ENCODE measurements around the gene MTUS2. TPM values are rescaled to one million over a fixed set of nuclear protein-coding genes. Genes with fewer than 3 reads are reported as not detected.

Gene MTUS2
- total and polyA plus RNA-seq, 9 of the 15 experiments (the other 6 are each of a cell fraction or from before 2014, with no cell fraction given) = 0.01 to 0.28 (median 0.06) TPM; not detected in 1

GRCh38 chr13:28958441-28958840 lies 138.3 kb downstream of the MTUS2 start (continued):
- TF ChIP-seq SFPQ (IDR thresholded peaks at IDR 0.05; ENCODE audit: low read depth, low read length) = no peak

- ChIA-PET CTCF (ENCODE audit: low intra/inter-chr PET ratio) (no interaction called here), POLR2A (no interaction called here)
- no peaks in the 10 kb centered on the region for H4K20me1 ChIP-seq (replicated peaks; ENCODE audit: control insufficient read depth, insufficient read depth, low read length)
- H3K9ac ChIP-seq (ENCODE audit: insufficient read depth in 1 of 2, low read depth in 2 of 2, low read length in 2 of 2) = no peak overlapping the region
- no peak for DNase-seq (ENCODE audit: extremely low read depth in 1 of 4, low spot score in 3 of 4)
- no TSS peak for BruUV-seq (replicated peaks)
- intact Hi-C loops (cut with micrococcal nuclease) (no loop called here), in situ Hi-C loops (cut with MboI) (no loop called here)
- H2AFZ ChIP-seq (ENCODE audit: low read depth, low read length) = no peak overlapping the region
- no peaks in the 10 kb centered on the region for H3K36me3 ChIP-seq (ENCODE audit: control insufficient read depth, insufficient read depth, low read length)
- H3K4me2 ChIP-seq (ENCODE audit: insufficient read depth, low read length) = no peak overlapping the region
- no peak overlapping the region for H3K4me3 ChIP-seq
- no peak for FAIRE-seq
- ATAC-seq = no peak
- WGBS (ENCODE audit: insufficient coverage, low coverage, missing lambda C conversion rate) = 0% methylated on average over 1 of the region's 1 CpG
- H3K79me2 ChIP-seq (ENCODE audit: control insufficient read depth, insufficient read depth, low read length) = no peaks in the 10 kb centered on the region
- no peaks in the 10 kb centered on the region for H3K9me1 ChIP-seq (ENCODE audit: control insufficient read depth, insufficient read depth, low read length)
- H3K27ac ChIP-seq (ENCODE audit: extremely low read depth, low read depth, low read length) = no peak overlapping the region
- H3K27me3 ChIP-seq (ENCODE audit: control insufficient read depth in 2 of 2, insufficient read depth in 2 of 2, low read length in 2 of 2) = no peaks in the 10 kb centered on the region
- no peaks in the 10 kb centered on the region for H3K9me3 ChIP-seq (replicated peaks; ENCODE audit: control insufficient read depth, insufficient read depth, low read depth, low read length)
- no peaks in the 10 kb centered on the region for H3K4me1 ChIP-seq (replicated peaks in 1 of 2; ENCODE audit: control insufficient read depth in 2 of 2, insufficient read depth in 2 of 2, low read length in 2 of 2)
- TF ChIP-seq GABPA (tag; conservative IDR thresholded peaks at IDR 0.05; ENCODE audit: low read depth) (no peak), ZNF347 (CRISPR knock-in tag; IDR thresholded peaks at IDR 0.05; ENCODE audit: low read depth) (no peak), EGR1 (conservative IDR thresholded peaks at IDR 0.05) (no peak), ZNF395 (CRISPR knock-in tag; IDR thresholded peaks at IDR 0.05) (no peak), IRF2 (CRISPR knock-in tag; IDR thresholded peaks at IDR 0.05) (no peak), KLF1 (tag; IDR thresholded peaks at IDR 0.05) (no peak), SOX6 (IDR thresholded peaks at IDR 0.05) (no peak), MXI1 (IDR thresholded peaks at IDR 0.05; ENCODE audit: low read depth, low read length) (no peak), BCL6 (CRISPR knock-in tag; IDR thresholded peaks at IDR 0.05) (no peak), ZNF274 (IDR thresholded peaks at IDR 0.05; ENCODE audit: borderline replicate concordance, low read depth, low read length) (no peak), MCM2 (IDR thresholded peaks at IDR 0.05; ENCODE audit: low read depth) (no peak), ZKSCAN3 (CRISPR knock-in tag; IDR thresholded peaks at IDR 0.05) (no peak), ZBTB49 (CRISPR knock-in tag; IDR thresholded peaks at IDR 0.05; ENCODE audit: borderline replicate concordance) (no peak), CEBPG (CRISPR knock-in tag; IDR thresholded peaks at IDR 0.05) (no peak), CEBPG (tag; conservative IDR thresholded peaks at IDR 0.05 in 1 of 2, IDR thresholded peaks at IDR 0.05 in 1 of 2) (no peak)
Measured at GRCh38 chr13:28964052-28964451, 143.9 kb downstream of the MTUS2 start.

Measured in K562 (cell line).